ENCODE data around the gene PSMC2. TPM values are rescaled to one million over a fixed set of nuclear protein-coding genes. Genes with fewer than 3 reads are reported as not detected.
A peak's percentile ranks its signal among the peaks of the same experiment; 100 is the strongest.

Gene PSMC2
- total RNA-seq, 4 donors from 2014 or later = 61.4 to 118 (median 90.9) TPM

GRCh38 chr7:103336761-103337160, 10.7 kb upstream of the PSMC2 start:
- no peaks in the 10 kb centered on the region for H3K9me3 ChIP-seq
- H3K4me3 ChIP-seq = no peak overlapping the region
- DNase-seq (ENCODE audit: low spot score in 2 of 2) = no peak
- TF ChIP-seq POLR2A (IDR thresholded peaks at IDR 0.05) = no peak
- no peak for TF ChIP-seq EP300 (IDR thresholded peaks at IDR 0.05)
- TF ChIP-seq, protein P1, sequence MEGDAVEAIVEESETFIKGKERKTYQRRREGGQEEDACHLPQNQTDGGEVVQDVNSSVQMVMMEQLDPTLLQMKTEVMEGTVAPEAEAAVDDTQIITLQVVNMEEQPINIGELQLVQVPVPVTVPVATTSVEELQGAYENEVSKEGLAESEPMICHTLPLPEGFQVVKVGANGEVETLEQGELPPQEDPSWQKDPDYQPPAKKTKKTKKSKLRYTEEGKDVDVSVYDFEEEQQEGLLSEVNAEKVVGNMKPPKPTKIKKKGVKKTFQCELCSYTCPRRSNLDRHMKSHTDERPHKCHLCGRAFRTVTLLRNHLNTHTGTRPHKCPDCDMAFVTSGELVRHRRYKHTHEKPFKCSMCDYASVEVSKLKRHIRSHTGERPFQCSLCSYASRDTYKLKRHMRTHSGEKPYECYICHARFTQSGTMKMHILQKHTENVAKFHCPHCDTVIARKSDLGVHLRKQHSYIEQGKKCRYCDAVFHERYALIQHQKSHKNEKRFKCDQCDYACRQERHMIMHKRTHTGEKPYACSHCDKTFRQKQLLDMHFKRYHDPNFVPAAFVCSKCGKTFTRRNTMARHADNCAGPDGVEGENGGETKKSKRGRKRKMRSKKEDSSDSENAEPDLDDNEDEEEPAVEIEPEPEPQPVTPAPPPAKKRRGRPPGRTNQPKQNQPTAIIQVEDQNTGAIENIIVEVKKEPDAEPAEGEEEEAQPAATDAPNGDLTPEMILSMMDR (IDR thresholded peaks at IDR 0.05) = no peak
- 87 to 95% methylated on average over 2 of the region's 2 CpGs for WGBS, 2 donors
- peaks cover 0 to 8% (median 0%) of the 10 kb centered on the region in 4 donors for H3K4me1 ChIP-seq
- H3K27ac ChIP-seq = no peak overlapping the region
- H3K36me3 ChIP-seq = peaks cover 0 to 88% (median 0%) of the 10 kb centered on the region in 3 donors
- no peaks in the 10 kb centered on the region for H3K27me3 ChIP-seq

GRCh38 chr7:103338864-103339263, 8.6 kb upstream of the PSMC2 start:
- Histone ChIP-seq H3K9me3 (no peaks in the 10 kb centered on the region), H3K27me3 (no peaks in the 10 kb centered on the region), H3K27ac (no peak overlapping the region), H3K36me3 (peaks cover 0 to 78% (median 0%) of the 10 kb centered on the region in 3 donors), H3K4me1 (peaks cover 0 to 22% (median 9%) of the 10 kb centered on the region in 4 donors), H3K4me3 (no peak overlapping the region)
- 91 to 100% methylated on average over 2 of the region's 2 CpGs for WGBS, 2 donors
- TF ChIP-seq, protein P1 (IDR thresholded peaks at IDR 0.05) = no peak
- TF ChIP-seq POLR2A (IDR thresholded peaks at IDR 0.05) (no peak), EP300 (IDR thresholded peaks at IDR 0.05) (no peak)
- no peak for DNase-seq (ENCODE audit: low spot score in 2 of 2)

GRCh38 chr7:103341466-103341865, 6.0 kb upstream of the PSMC2 start:
- DNase-seq (ENCODE audit: low spot score in 2 of 2) = no peak
- no peak overlapping the region for H3K4me3 ChIP-seq
- H3K27ac ChIP-seq = no peak overlapping the region
- 75 to 79% methylated on average over 2 of the region's 2 CpGs for WGBS, 2 donors
- TF ChIP-seq POLR2A (IDR thresholded peaks at IDR 0.05) (no peak), EP300 (IDR thresholded peaks at IDR 0.05) (no peak)
- TF ChIP-seq, protein P1 (IDR thresholded peaks at IDR 0.05) = no peak
- H3K27me3 ChIP-seq = no peaks in the 10 kb centered on the region
- no peaks in the 10 kb centered on the region for H3K9me3 ChIP-seq
- H3K36me3 ChIP-seq = peaks cover 0 to 53% (median 0%) of the 10 kb centered on the region in 3 donors
- peaks cover 0 to 32% (median 14%) of the 10 kb centered on the region in 4 donors for H3K4me1 ChIP-seq

DNA sequence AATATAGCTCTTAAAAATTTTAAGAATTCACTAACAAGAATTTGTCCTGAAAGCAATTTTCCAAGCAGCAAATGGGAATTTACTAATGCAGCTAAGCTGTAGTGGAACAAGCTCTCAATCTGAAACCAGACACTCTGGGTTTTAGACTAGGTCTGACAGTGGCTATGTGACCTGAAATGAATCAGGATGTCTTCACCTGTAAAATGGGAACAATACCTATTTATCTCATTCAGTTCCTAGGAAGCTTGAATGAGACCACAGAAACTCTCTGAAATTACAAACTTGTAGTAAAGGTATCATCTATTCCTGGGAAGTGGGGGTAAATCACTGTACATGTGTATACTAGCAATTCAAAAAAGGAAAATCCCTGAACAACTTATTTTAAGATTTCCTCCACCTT, 4.1 kb upstream of the PSMC2 start:
- Histone ChIP-seq H3K4me3 (peak overlapping the region in 3 of 4 donors; percentile 74 to 94 (median 82)), H3K27ac (peak overlapping the region in 1 of 4 donors; percentile 83)
- TF ChIP-seq, protein P1 (IDR thresholded peaks at IDR 0.05) = no peak
- TF ChIP-seq POLR2A (IDR thresholded peaks at IDR 0.05) (no peak), EP300 (IDR thresholded peaks at IDR 0.05) (no peak)

GRCh38 chr7:103343758-103344452, 3.5 kb upstream of the PSMC2 start:
- DNase-seq (ENCODE audit: low spot score in 2 of 2) = peak in 1 of 2 donors; percentile 9
- Histone ChIP-seq H3K4me1 (peaks cover 0 to 48% (median 23%) of the 10 kb centered on the region in 4 donors), H3K4me3 (peak overlapping the region; percentile 74 to 94 (median 82)), H3K36me3 (peaks cover 0 to 29% (median 0%) of the 10 kb centered on the region in 3 donors), H3K9me3 (no peaks in the 10 kb centered on the region), H3K27me3 (no peaks in the 10 kb centered on the region), H3K27ac (peak overlapping the region; percentile 44 to 90 (median 86))
- no peak for TF ChIP-seq EP300 (IDR thresholded peaks at IDR 0.05)
- TF ChIP-seq POLR2A (IDR thresholded peaks at IDR 0.05) = no peak
- TF ChIP-seq, protein P1 (IDR thresholded peaks at IDR 0.05) = no peak
- WGBS, 2 donors = 1% methylated on average over 26 of the region's 26 CpGs

More for the DNA sequence above, 4.1 kb upstream of the PSMC2 start:
- H3K27me3 ChIP-seq = no peaks in the 10 kb centered on the region
- DNase-seq (ENCODE audit: low spot score in 2 of 2) = no peak
- no peaks in the 10 kb centered on the region for H3K9me3 ChIP-seq
- H3K4me1 ChIP-seq = peaks cover 0 to 42% (median 18%) of the 10 kb centered on the region in 4 donors
- peaks cover 0 to 34% (median 0%) of the 10 kb centered on the region in 3 donors for H3K36me3 ChIP-seq
